ENCODE data around the gene OARD1.

DNA sequence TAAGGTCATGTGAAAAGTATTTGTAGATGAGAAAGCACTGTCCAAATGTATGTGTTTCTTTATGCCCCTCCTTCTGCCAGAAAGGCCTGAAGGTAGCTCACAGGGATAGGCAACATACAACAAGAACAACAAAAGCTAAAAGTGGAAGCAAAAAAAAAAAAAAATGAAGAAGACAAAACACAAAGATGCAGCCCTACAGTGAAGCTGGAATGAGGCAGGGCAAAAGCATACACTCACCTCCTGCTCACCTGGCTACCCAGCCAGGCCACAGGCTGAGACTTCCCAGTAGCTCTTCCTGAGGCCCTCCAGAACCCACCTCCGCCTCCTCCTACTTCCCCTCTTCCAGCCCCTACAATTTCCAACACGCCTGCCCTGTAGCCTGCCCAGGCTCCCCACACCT, 35.6 kb downstream of the OARD1 start:
- TF ChIP-seq POLR2AphosphoS5 (IDR thresholded peaks at IDR 0.05): no peak
- TF ChIP-seq, protein P1, sequence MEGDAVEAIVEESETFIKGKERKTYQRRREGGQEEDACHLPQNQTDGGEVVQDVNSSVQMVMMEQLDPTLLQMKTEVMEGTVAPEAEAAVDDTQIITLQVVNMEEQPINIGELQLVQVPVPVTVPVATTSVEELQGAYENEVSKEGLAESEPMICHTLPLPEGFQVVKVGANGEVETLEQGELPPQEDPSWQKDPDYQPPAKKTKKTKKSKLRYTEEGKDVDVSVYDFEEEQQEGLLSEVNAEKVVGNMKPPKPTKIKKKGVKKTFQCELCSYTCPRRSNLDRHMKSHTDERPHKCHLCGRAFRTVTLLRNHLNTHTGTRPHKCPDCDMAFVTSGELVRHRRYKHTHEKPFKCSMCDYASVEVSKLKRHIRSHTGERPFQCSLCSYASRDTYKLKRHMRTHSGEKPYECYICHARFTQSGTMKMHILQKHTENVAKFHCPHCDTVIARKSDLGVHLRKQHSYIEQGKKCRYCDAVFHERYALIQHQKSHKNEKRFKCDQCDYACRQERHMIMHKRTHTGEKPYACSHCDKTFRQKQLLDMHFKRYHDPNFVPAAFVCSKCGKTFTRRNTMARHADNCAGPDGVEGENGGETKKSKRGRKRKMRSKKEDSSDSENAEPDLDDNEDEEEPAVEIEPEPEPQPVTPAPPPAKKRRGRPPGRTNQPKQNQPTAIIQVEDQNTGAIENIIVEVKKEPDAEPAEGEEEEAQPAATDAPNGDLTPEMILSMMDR (IDR thresholded peaks at IDR 0.05): no peak

All from breast epithelium (tissue), 3 donors.